Raji (cell line): Measurements from ENCODE around the gene DHX35.

Experiments used
- POLR2A ChIP-seq: IDR thresholded peaks from 2 replicates; pipeline ENCODE4 v1.6.1; 2011; ENCODE audit warnings: low read depth, low read length, control low read depth; ENCODE audit not compliant: insufficient read depth

The DHX35 gene

GRCh38 chr20:39082622-39083398, 120.7 kb downstream of the DHX35 start:
- no peak for TF ChIP-seq POLR2A

- TF ChIP-seq POLR2A, result no peak
These were observed 121.6 kb downstream of the DHX35 start for GRCh38 chr20:39083761-39084160.

GRCh38 chr20:39089029-39089428, 126.9 kb downstream of the DHX35 start:
- TF ChIP-seq POLR2A, result no peak
